CD14-positive monocyte (primary cell): ENCODE measurements around the gene FIS1. TPM values are rescaled to one million over a fixed set of nuclear protein-coding genes. Genes with fewer than 3 reads are reported as not detected.

Experiments
- DNase-seq, 3 donors: peaks; one replicate each; pipeline ENCODE4 v3.0.0-alpha.2; 2011 to 2022
- H2AFZ ChIP-seq: 2 replicates; pipeline ENCODE4 v1.6.0; 2012; ENCODE audit warnings: mild to moderate bottlenecking, low read depth, low read length, inconsistent platforms; ENCODE audit not compliant: insufficient read depth, poor library complexity, severe bottlenecking
- H3K27ac ChIP-seq, 2 donors: 1 replicate in 1 of 2; 2 replicates in 1 of 2; pipeline ENCODE4 v1.5.1; 2012 to 2013; ENCODE audit warnings: low read length in 2 of 2, control low read depth in 1 of 2, inconsistent platforms in 1 of 2, low read depth in 1 of 2, mild to moderate bottlenecking in 1 of 2
- H3K27me3 ChIP-seq, 2 donors: one replicate each; pipeline versions ENCODE4 v1.6.0 to v1.6.1; 2011 to 2013; ENCODE audit warnings: low read length in 2 of 2; ENCODE audit not compliant: control insufficient read depth in 2 of 2, insufficient read depth in 2 of 2
- H3K36me3 ChIP-seq, 2 donors: replicated peaks in 1 of 2; 1 replicate in 1 of 2; 2 replicates in 1 of 2; pipeline versions ENCODE4 v1.5.1 to v1.6.1; 2012 to 2013; ENCODE audit warnings: low read length in 2 of 2, control low read depth in 1 of 2, inconsistent platforms in 1 of 2, mild to moderate bottlenecking in 1 of 2; ENCODE audit not compliant: insufficient read depth in 2 of 2, control insufficient read depth in 1 of 2
- H3K4me1 ChIP-seq, 2 donors: 1 replicate in 1 of 2; 2 replicates in 1 of 2; pipeline versions ENCODE4 v1.5.1 to v1.6.1; 2012 to 2013; ENCODE audit warnings: low read length in 2 of 2, control low read depth in 1 of 2, inconsistent platforms in 1 of 2, mild to moderate bottlenecking in 1 of 2, moderate library complexity in 1 of 2; ENCODE audit not compliant: insufficient read depth in 2 of 2, control insufficient read depth in 1 of 2
- H3K4me2 ChIP-seq: replicated peaks from 2 replicates; pipeline ENCODE3; 2012; ENCODE audit warnings: low read length, moderate library complexity, mild to moderate bottlenecking; ENCODE audit not compliant: poor library complexity, severe bottlenecking; ENCODE audit errors: extremely low read depth
- H3K4me3 ChIP-seq, 3 experiments: fragments of 200-600 bp in 1 of 3; sonication (generic) in 1 of 3; replicated peaks in 1 of 3; 1 replicate in 2 of 3; 2 replicates in 1 of 3; pipeline ENCODE4 v1.5.1; 2011 to 2013; ENCODE audit warnings: low read length in 3 of 3, mild to moderate bottlenecking in 3 of 3, control low read depth in 2 of 3, low read depth in 2 of 3, inconsistent platforms in 1 of 3, moderate library complexity in 1 of 3
- H3K79me2 ChIP-seq: 2 replicates; pipeline ENCODE4 v1.6.0; 2012; ENCODE audit warnings: mild to moderate bottlenecking, control low read depth, inconsistent platforms, low read length, moderate library complexity; ENCODE audit not compliant: insufficient read depth
- H3K9ac ChIP-seq: 2 replicates; pipeline ENCODE4 v1.6.0; 2017; ENCODE audit warnings: low read length, mild to moderate bottlenecking; ENCODE audit not compliant: insufficient read depth, poor library complexity, severe bottlenecking
- H3K9me3 ChIP-seq, 2 donors: replicated peaks in 1 of 2; 1 replicate in 1 of 2; 2 replicates in 1 of 2; pipeline versions ENCODE4 v1.5.1 to v1.6.1; 2012 to 2013; ENCODE audit warnings: low read length in 2 of 2, control low read depth in 1 of 2; ENCODE audit not compliant: control insufficient read depth in 1 of 2, insufficient read depth in 1 of 2
- H4K20me1 ChIP-seq: 2 replicates; pipeline ENCODE4 v1.6.0; 2012; ENCODE audit warnings: mild to moderate bottlenecking, low read length, control low read depth, moderate library complexity; ENCODE audit not compliant: insufficient read depth
- H3K27ac Mint-ChIP-seq, 7 donors: one replicate each; pipeline ENCODE4 v1.8.0; 2020; ENCODE audit warnings: mild to moderate bottlenecking in 7 of 7, mixed read lengths in 7 of 7, moderate library complexity in 6 of 7, inconsistent platforms in 2 of 7
- H3K27me3 Mint-ChIP-seq, 3 donors: one replicate each; pipeline ENCODE4 v1.8.0; 2021 to 2022; ENCODE audit warnings: low read depth in 3 of 3, mild to moderate bottlenecking in 3 of 3, mixed read lengths in 3 of 3, moderate library complexity in 3 of 3, inconsistent platforms in 1 of 3
- H3K36me3 Mint-ChIP-seq, 2 donors: one replicate each; pipeline ENCODE4 v1.8.0; 2020; ENCODE audit warnings: mixed read lengths in 2 of 2, inconsistent platforms in 1 of 2, mild to moderate bottlenecking in 1 of 2
- H3K4me1 Mint-ChIP-seq: one replicate; pipeline ENCODE4 v1.8.0; 2020; ENCODE audit warnings: mild to moderate bottlenecking, mixed read lengths
- H3K4me3 Mint-ChIP-seq, 2 donors: one replicate each; pipeline ENCODE4 v1.8.0; 2020; ENCODE audit warnings: mild to moderate bottlenecking in 2 of 2, mixed read lengths in 2 of 2, moderate library complexity in 1 of 2
- H3K9me3 Mint-ChIP-seq, 7 donors: one replicate each; pipeline ENCODE4 v1.8.0; 2020 to 2022; ENCODE audit warnings: mixed read lengths in 7 of 7, mild to moderate bottlenecking in 6 of 7, moderate library complexity in 6 of 7, inconsistent platforms in 2 of 7
- CTCF ChIP-seq: fragments of 200-600 bp; IDR thresholded peaks from one replicate; pipeline ENCODE4 v1.8.0; 2022; ENCODE audit warnings: antibody characterized with exemption, mild to moderate bottlenecking
- WGBS: methylation state at CpG from one replicate; pipeline ENCODE4 v1.1.5; 2013; ENCODE audit warnings: missing lambda C conversion rate; ENCODE audit not compliant: insufficient coverage; 5-methylcytosine and 5-hydroxymethylcytosine counted together
- intact Hi-C, 2 donors: fragments of 100-400 bp; cut with micrococcal nuclease; formaldehyde crosslinking; loops; one replicate each; pipeline versions ENCODE4 v1.15.0 to v1.15.1; 2023
- polyA plus RNA-seq, 3 donors: library from polyadenylated mRNA; depleted of rRNA in 1 of 3; unstranded in 2 of 3; stranded (reverse) in 1 of 3; fragments of 300-500 nt in 2 of 3; fragments of >200 nt in 1 of 3; fragmentation: Illumina TruSeq in 2 of 3; gene quantifications; 1 replicate in 2 of 3; 2 replicates in 1 of 3; pipeline ENCODE4 v1.2.3, GENCODE V29; 2012 to 2021

FIS1 gene
- polyA plus RNA-seq, 3 donors, result 152 to 198 (median 195) TPM

- no peak overlapping the region for H3K27ac ChIP-seq
- no peak for DNase-seq
- H2AFZ ChIP-seq, result no peak overlapping the region
- H3K9me3 ChIP-seq, result no peaks in the 10 kb centered on the region
- no peaks in the 10 kb centered on the region for H3K79me2 ChIP-seq
- H3K4me1 Mint-ChIP-seq, result peaks cover 29% of the 10 kb centered on the region
- peaks cover 41 to 60% of the 10 kb centered on the region in 2 donors for H3K36me3 Mint-ChIP-seq
- 17% methylated on average over 15 of the region's 21 CpGs for WGBS
- H3K4me3 Mint-ChIP-seq, result peak overlapping the region in 1 of 2 donors; percentile 11
- peaks cover 14 to 31% (median 23%) of the 10 kb centered on the region in 3 donors for H3K27me3 Mint-ChIP-seq
- H3K9ac ChIP-seq, result no peak overlapping the region
- TF ChIP-seq CTCF, result no peak
- H3K36me3 ChIP-seq, result peaks cover 21 to 35% of the 10 kb centered on the region in 2 donors
- H3K4me1 ChIP-seq, result peaks cover 26 to 30% of the 10 kb centered on the region in 2 donors
- H3K4me3 ChIP-seq, result no peak overlapping the region
- peak overlapping the region in 1 of 7 donors; percentile 34 for H3K27ac Mint-ChIP-seq
- H3K9me3 Mint-ChIP-seq, result peaks cover 0 to 3% (median 0%) of the 10 kb centered on the region in 7 donors
- H3K4me2 ChIP-seq, result no peak overlapping the region
- intact Hi-C loops, result no loop called here
- H4K20me1 ChIP-seq, result peaks cover 67% of the 10 kb centered on the region
- H3K27me3 ChIP-seq, result peaks cover 0 to 27% of the 10 kb centered on the region in 2 donors
These were observed 8.5 kb downstream of the FIS1 start for GRCh38 chr7:101236292-101236835.

- no peak overlapping the region for H3K27ac ChIP-seq
- no peak overlapping the region for H3K9ac ChIP-seq
- Mint-ChIP-seq H3K27me3 (peaks cover 14 to 31% (median 23%) of the 10 kb centered on the region in 3 donors), H3K36me3 (peaks cover 36 to 59% of the 10 kb centered on the region in 2 donors), H3K4me3 (no peak overlapping the region), H3K27ac (no peak overlapping the region), H3K9me3 (peaks cover 0 to 2% (median 0%) of the 10 kb centered on the region in 7 donors), H3K4me1 (peaks cover 25% of the 10 kb centered on the region)
- intact Hi-C loops, result no loop called here
- no peak overlapping the region for H3K4me3 ChIP-seq
- no peaks in the 10 kb centered on the region for H3K79me2 ChIP-seq
- no peaks in the 10 kb centered on the region for H3K9me3 ChIP-seq
- peaks cover 21 to 31% of the 10 kb centered on the region in 2 donors for H3K36me3 ChIP-seq
- no peak overlapping the region for H3K4me2 ChIP-seq
- no peak overlapping the region for H2AFZ ChIP-seq
- no peak for TF ChIP-seq CTCF
- H4K20me1 ChIP-seq, result peaks cover 67% of the 10 kb centered on the region
- no peak for DNase-seq
- peaks cover 20 to 26% of the 10 kb centered on the region in 2 donors for H3K4me1 ChIP-seq
- peaks cover 0 to 27% of the 10 kb centered on the region in 2 donors for H3K27me3 ChIP-seq
- 80% methylated on average over 1 of the region's 9 CpGs for WGBS
These were observed 9.4 kb downstream of the FIS1 start for GRCh38 chr7:101235522-101235921.
